Measurements from ENCODE around the gene MYCN.
"Not testable (repeated sequence)": the region's sequence is repeated elsewhere in the genome, so short reads cannot be mapped to it uniquely, and the experiment has no call there.

MYCN gene

GRCh38 chr2:15923597-15923996, 16.8 kb upstream of the MYCN start:
- H3K9me3 ChIP-seq (ENCODE audit: low read depth, low read length) = no peaks in the 10 kb centered on the region
- no peak overlapping the region for H3K4me3 ChIP-seq
- no peak for DNase-seq (ENCODE audit: low read depth, low spot score)
- TF ChIP-seq FOXP2 (optimal IDR thresholded peaks at IDR 0.05; ENCODE audit: control extremely low read depth, extremely low read length, insufficient read depth) = no peak
- no peak for TF ChIP-seq EZH2 (IDR thresholded peaks at IDR 0.05)
- H3K9ac ChIP-seq (ENCODE audit: insufficient read length) = no peak overlapping the region
- no peaks in the 10 kb centered on the region for H3K36me3 ChIP-seq (ENCODE audit: insufficient read depth, low read length)
- no peak overlapping the region for H3K27ac ChIP-seq

- TF ChIP-seq FOXP2 (optimal IDR thresholded peaks at IDR 0.05; ENCODE audit: control extremely low read depth, extremely low read length, insufficient read depth) = no peak
- TF ChIP-seq POLR2AphosphoS5 (IDR thresholded peaks at IDR 0.05; ENCODE audit: borderline replicate concordance, low read depth, low read length) = no peak
- no peak for TF ChIP-seq EZH2 (IDR thresholded peaks at IDR 0.05)
Observed at GRCh38 chr2:15925819-15926218, 14.5 kb upstream of the MYCN start.

GRCh38 chr2:15926252-15926651, 14.1 kb upstream of the MYCN start:
- TF ChIP-seq POLR2AphosphoS5 (IDR thresholded peaks at IDR 0.05; ENCODE audit: borderline replicate concordance, low read depth, low read length) (no peak), FOXP2 (optimal IDR thresholded peaks at IDR 0.05; ENCODE audit: control extremely low read depth, extremely low read length, insufficient read depth) (no peak), EZH2 (IDR thresholded peaks at IDR 0.05) (no peak)
- no peak overlapping the region for H3K4me3 ChIP-seq

More at GRCh38 chr2:15925819-15926218, 14.5 kb upstream of the MYCN start:
- no peak for DNase-seq (ENCODE audit: low read depth, low spot score)
- Histone ChIP-seq H3K4me3 (no peak overlapping the region), H3K9me3 (ENCODE audit: low read depth, low read length) (no peaks in the 10 kb centered on the region), H3K9ac (ENCODE audit: insufficient read length) (no peak overlapping the region), H3K36me3 (ENCODE audit: insufficient read depth, low read length) (no peaks in the 10 kb centered on the region), H3K27ac (no peak overlapping the region)

GRCh38 chr2:15927551-15928218, 12.7 kb upstream of the MYCN start:
- H3K9me3 ChIP-seq (ENCODE audit: low read depth, low read length) = no peaks in the 10 kb centered on the region
- TF ChIP-seq EZH2 (IDR thresholded peaks at IDR 0.05) (no peak), POLR2AphosphoS5 (IDR thresholded peaks at IDR 0.05; ENCODE audit: borderline replicate concordance, low read depth, low read length) (no peak), FOXP2 (optimal IDR thresholded peaks at IDR 0.05; ENCODE audit: control extremely low read depth, extremely low read length, insufficient read depth) (no peak)
- no peak overlapping the region for H3K4me3 ChIP-seq
- no peak overlapping the region for H3K9ac ChIP-seq (ENCODE audit: insufficient read length)
- no peaks in the 10 kb centered on the region for H3K36me3 ChIP-seq (ENCODE audit: insufficient read depth, low read length)
- H3K27ac ChIP-seq = no peak overlapping the region
- no peak for DNase-seq (ENCODE audit: low read depth, low spot score)

More at GRCh38 chr2:15926252-15926651, 14.1 kb upstream of the MYCN start:
- DNase-seq (ENCODE audit: low read depth, low spot score) = no peak
- no peak overlapping the region for H3K27ac ChIP-seq
- no peak overlapping the region for H3K9ac ChIP-seq (ENCODE audit: insufficient read length)
- no peaks in the 10 kb centered on the region for H3K36me3 ChIP-seq (ENCODE audit: insufficient read depth, low read length)
- H3K9me3 ChIP-seq (ENCODE audit: low read depth, low read length) = no peaks in the 10 kb centered on the region

GRCh38 chr2:15929008-15929407, 11.3 kb upstream of the MYCN start:
- H3K9ac ChIP-seq (ENCODE audit: insufficient read length); H3K36me3 ChIP-seq (ENCODE audit: insufficient read depth, low read length); H3K27ac ChIP-seq; H3K4me3 ChIP-seq; DNase-seq (ENCODE audit: low read depth, low spot score); H3K9me3 ChIP-seq (ENCODE audit: low read depth, low read length): not testable (repeated sequence)

- no peak for TF ChIP-seq POLR2AphosphoS5 (IDR thresholded peaks at IDR 0.05; ENCODE audit: borderline replicate concordance, low read depth, low read length)
- TF ChIP-seq FOXP2 (optimal IDR thresholded peaks at IDR 0.05; ENCODE audit: control extremely low read depth, extremely low read length, insufficient read depth) = no peak
- TF ChIP-seq EZH2 (IDR thresholded peaks at IDR 0.05) = no peak
- no peak for DNase-seq (ENCODE audit: low read depth, low spot score)
- no peak overlapping the region for H3K4me3 ChIP-seq
- H3K36me3 ChIP-seq (ENCODE audit: insufficient read depth, low read length) = no peaks in the 10 kb centered on the region
- H3K27ac ChIP-seq = no peak overlapping the region
- H3K9me3 ChIP-seq (ENCODE audit: low read depth, low read length) = no peaks in the 10 kb centered on the region
- no peak overlapping the region for H3K9ac ChIP-seq (ENCODE audit: insufficient read length)
Observed at GRCh38 chr2:15929861-15930260, 10.5 kb upstream of the MYCN start.

GRCh38 chr2:15930589-15931318, 9.6 kb upstream of the MYCN start:
- Histone ChIP-seq H3K27ac (no peak overlapping the region), H3K4me3 (no peak overlapping the region), H3K9ac (ENCODE audit: insufficient read length) (no peak overlapping the region), H3K9me3 (ENCODE audit: low read depth, low read length) (no peaks in the 10 kb centered on the region), H3K36me3 (ENCODE audit: insufficient read depth, low read length) (no peaks in the 10 kb centered on the region)
- TF ChIP-seq FOXP2 (optimal IDR thresholded peaks at IDR 0.05; ENCODE audit: control extremely low read depth, extremely low read length, insufficient read depth) (no peak), EZH2 (IDR thresholded peaks at IDR 0.05) (no peak), POLR2AphosphoS5 (IDR thresholded peaks at IDR 0.05; ENCODE audit: borderline replicate concordance, low read depth, low read length) (no peak)
- DNase-seq (ENCODE audit: low read depth, low spot score) = no peak

GRCh38 chr2:15931319-15931890, 8.9 kb upstream of the MYCN start:
- TF ChIP-seq POLR2AphosphoS5 (IDR thresholded peaks at IDR 0.05; ENCODE audit: borderline replicate concordance, low read depth, low read length) (no peak), FOXP2 (optimal IDR thresholded peaks at IDR 0.05; ENCODE audit: control extremely low read depth, extremely low read length, insufficient read depth) (no peak), EZH2 (IDR thresholded peaks at IDR 0.05) (no peak)
- H3K27ac ChIP-seq = no peak overlapping the region
- H3K9ac ChIP-seq (ENCODE audit: insufficient read length) = no peak overlapping the region
- H3K4me3 ChIP-seq = no peak overlapping the region
- H3K36me3 ChIP-seq (ENCODE audit: insufficient read depth, low read length) = no peaks in the 10 kb centered on the region
- no peak for DNase-seq (ENCODE audit: low read depth, low spot score)
- no peaks in the 10 kb centered on the region for H3K9me3 ChIP-seq (ENCODE audit: low read depth, low read length)

Data from SK-N-MC (cell line).